ENCODE measurements around the gene CDC42SE1.

The CDC42SE1 gene

GRCh38 chr1:151013518-151013917 is 45.9 kb downstream of the CDC42SE1 start:
- Histone ChIP-seq H3K79me2 (ENCODE audit: insufficient read depth, low read length) (peaks cover 32% of the 10 kb centered on the region), H3K36me3 (ENCODE audit: insufficient read depth, low read length) (no peaks in the 10 kb centered on the region), H3K9me3 (ENCODE audit: insufficient read depth, low read depth, low read length) (no peaks in the 10 kb centered on the region), H3F3A (ENCODE audit: low read depth) (peaks cover 7% of the 10 kb centered on the region; the same call in 1 of the 2 replicates), H3K27me3 (ENCODE audit: insufficient read depth, low read length, poor library complexity, severe bottlenecking) (no peaks in the 10 kb centered on the region), H3K4me1 (ENCODE audit: insufficient read depth, low read length, poor library complexity, severe bottlenecking) (peaks cover 47% of the 10 kb centered on the region), H3K4me3 (ENCODE audit: low read length, poor library complexity, severe bottlenecking) (peak overlapping the region; percentile 15), H4K20me1 (ENCODE audit: insufficient read depth, low read length, poor library complexity, severe bottlenecking) (no peaks in the 10 kb centered on the region), H3K4me2 (ENCODE audit: low read depth, low read length, poor library complexity, severe bottlenecking) (peak overlapping the region; percentile 48), H3K9ac (ENCODE audit: low read depth, low read length, poor library complexity, severe bottlenecking) (peak overlapping the region; percentile 13), H2AFZ (ENCODE audit: low read length) (no peak overlapping the region), H3K9me2 (replicated peaks; ENCODE audit: low read depth, low read length) (no peaks in the 10 kb centered on the region)
- TF ChIP-seq EZH2phosphoT487 (IDR thresholded peaks at IDR 0.05; ENCODE audit: borderline replicate concordance) = no peak
- peak; percentile 22; the same call in 1 of the 2 replicates for TF ChIP-seq CTCF (conservative IDR thresholded peaks at IDR 0.05; ENCODE audit: low read length)

- H3K9ac ChIP-seq (ENCODE audit: low read depth, low read length, poor library complexity, severe bottlenecking) = peak overlapping the region; percentile 17
- H3K4me2 ChIP-seq (ENCODE audit: low read depth, low read length, poor library complexity, severe bottlenecking) = peak overlapping the region; percentile 48
- H3K9me2 ChIP-seq (replicated peaks; ENCODE audit: low read depth, low read length) = no peaks in the 10 kb centered on the region
- no peaks in the 10 kb centered on the region for H3K36me3 ChIP-seq (ENCODE audit: insufficient read depth, low read length)
- no peaks in the 10 kb centered on the region for H4K20me1 ChIP-seq (ENCODE audit: insufficient read depth, low read length, poor library complexity, severe bottlenecking)
- no peak overlapping the region for H2AFZ ChIP-seq (ENCODE audit: low read length)
- H3K9me3 ChIP-seq (ENCODE audit: insufficient read depth, low read depth, low read length) = no peaks in the 10 kb centered on the region
- H3K4me1 ChIP-seq (ENCODE audit: insufficient read depth, low read length, poor library complexity, severe bottlenecking) = peaks cover 50% of the 10 kb centered on the region
- peaks cover 7% of the 10 kb centered on the region; the same call in 1 of the 2 replicates for H3F3A ChIP-seq (ENCODE audit: low read depth)
- no peaks in the 10 kb centered on the region for H3K27me3 ChIP-seq (ENCODE audit: insufficient read depth, low read length, poor library complexity, severe bottlenecking)
- no peak for TF ChIP-seq CTCF (conservative IDR thresholded peaks at IDR 0.05; ENCODE audit: low read length)
- TF ChIP-seq EZH2phosphoT487 (IDR thresholded peaks at IDR 0.05; ENCODE audit: borderline replicate concordance) = no peak
- peak overlapping the region; percentile 15 for H3K4me3 ChIP-seq (ENCODE audit: low read length, poor library complexity, severe bottlenecking)
- peaks cover 34% of the 10 kb centered on the region for H3K79me2 ChIP-seq (ENCODE audit: insufficient read depth, low read length)
Observed at GRCh38 chr1:151012684-151013471, 46.5 kb downstream of the CDC42SE1 start.

- H3K27me3 ChIP-seq (ENCODE audit: insufficient read depth, low read length, poor library complexity, severe bottlenecking) = no peaks in the 10 kb centered on the region
- H3K9me2 ChIP-seq (replicated peaks; ENCODE audit: low read depth, low read length) = no peaks in the 10 kb centered on the region
- peak overlapping the region; percentile 43 for H3K9ac ChIP-seq (ENCODE audit: low read depth, low read length, poor library complexity, severe bottlenecking)
- no peaks in the 10 kb centered on the region for H3K36me3 ChIP-seq (ENCODE audit: insufficient read depth, low read length)
- TF ChIP-seq EZH2phosphoT487 (IDR thresholded peaks at IDR 0.05; ENCODE audit: borderline replicate concordance) = no peak
- no peak for TF ChIP-seq CTCF (conservative IDR thresholded peaks at IDR 0.05; ENCODE audit: low read length)
- H4K20me1 ChIP-seq (ENCODE audit: insufficient read depth, low read length, poor library complexity, severe bottlenecking) = no peaks in the 10 kb centered on the region
- H3F3A ChIP-seq (ENCODE audit: low read depth) = peaks cover 9% of the 10 kb centered on the region; the same call in 1 of the 2 replicates
- H3K9me3 ChIP-seq (ENCODE audit: insufficient read depth, low read depth, low read length) = no peaks in the 10 kb centered on the region
- H3K4me2 ChIP-seq (ENCODE audit: low read depth, low read length, poor library complexity, severe bottlenecking) = peak overlapping the region; percentile 94
- H3K79me2 ChIP-seq (ENCODE audit: insufficient read depth, low read length) = peaks cover 34% of the 10 kb centered on the region
- peak overlapping the region; percentile 57 for H3K4me3 ChIP-seq (ENCODE audit: low read length, poor library complexity, severe bottlenecking)
- H2AFZ ChIP-seq (ENCODE audit: low read length) = no peak overlapping the region
- peaks cover 63% of the 10 kb centered on the region for H3K4me1 ChIP-seq (ENCODE audit: insufficient read depth, low read length, poor library complexity, severe bottlenecking)
Observed at GRCh38 chr1:151011154-151011850, 48.1 kb downstream of the CDC42SE1 start.
